Heart left ventricle (tissue), 13 donors: Measurements from ENCODE around the gene PEAK3.
A peak's percentile ranks its signal among the peaks of the same experiment; 100 is the strongest.

Source experiments
- POLR2A ChIP-seq, 2 donors: fragments of 450-650 bp; IDR thresholded peaks; one replicate each; pipeline ENCODE4 v1.6.1; 2017; ENCODE audit warnings: antibody characterized with exemption in 2 of 2, mild to moderate bottlenecking in 2 of 2, moderate library complexity in 2 of 2
- TF ChIP-seq, protein P1 (sequence below), 12 donors: fragments of 200-600 bp; sonication (generic) in 4 of 12; IDR thresholded peaks; one replicate each; pipeline versions ENCODE4 v1.5.0 to v1.8.0; 2018 to 2022; ENCODE audit warnings: antibody characterized with exemption in 12 of 12, mild to moderate bottlenecking in 5 of 12
- donor health status: ischemic (EF 13 %, LVEDD 7.1; RV severe dilation, severe dysfunction).
- donor health status: DM: no; HTN: yes; CAD: no.
- donor health status: DM: no; HTN: no; CAD: no.
- donor health status: ischemic (EF 25% LVEDD 6.9; RV normal size, moderate dysfunction).
- donor health status: ischemic (EF 25% LVEDD 5.7; RV mildly dilated, moderate dysfunction).
- donor health status: ischemic (EF 35%, LVEDD 5.7; RV mildly dilated, moderate dysfunction).
- donor health status: nonischemic (EF 11% LVEDD 7.7; RV severe dilation, severe dysfunction).
- donor health status: DM: yes; HTN: yes; CAD: no.
- donor health status: PGD.
- donor health status: ischemic (EF 29% LVEDD 5.4; RV normal size, mild dysfunction).
- donor health status: nonischemic (EF 23%, LVEDD 6.1; RV moderate dilation, normal function).

DNA sequence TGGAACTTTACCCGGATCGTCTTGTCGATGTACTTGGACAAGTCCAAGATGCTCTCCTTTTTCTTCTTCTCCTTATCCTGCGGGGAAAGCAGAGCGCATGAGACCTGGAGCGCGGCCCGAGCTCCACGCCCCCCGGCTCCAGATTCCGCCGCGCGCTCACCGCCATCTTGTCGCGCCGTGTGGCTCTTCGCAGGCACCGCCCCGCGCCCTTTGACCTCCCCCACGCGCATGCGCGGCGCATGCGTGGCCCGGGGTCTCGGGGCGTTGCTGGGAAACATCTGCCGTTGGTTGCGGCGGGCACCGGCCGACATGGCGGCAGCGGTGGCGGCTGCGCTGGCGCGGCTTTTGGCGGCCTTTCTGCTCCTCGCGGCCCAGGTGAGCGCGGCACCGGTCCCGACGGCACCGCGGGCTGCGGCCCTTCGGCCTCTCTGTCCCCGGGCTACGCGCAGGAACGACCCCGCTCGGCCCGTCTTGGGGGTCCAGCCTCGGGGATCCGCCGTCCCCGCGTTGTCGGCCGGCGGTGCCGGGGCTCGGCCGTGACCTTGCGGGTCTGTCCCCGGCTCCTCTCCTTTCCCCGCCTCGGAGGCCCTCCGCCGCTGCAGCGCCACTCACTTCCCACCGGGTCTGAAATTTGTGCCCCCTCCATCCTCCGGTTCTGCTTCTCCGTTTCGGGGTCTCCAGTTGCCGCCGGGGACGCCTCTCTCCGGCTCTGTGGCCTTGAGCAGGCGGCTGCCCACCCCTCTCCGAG is 46.6 kb upstream of the PEAK3 start, which contains the start of the genes LSM7 and SPPL2B:
- TF ChIP-seq POLR2A (IDR thresholded peaks at IDR 0.05): peak in 1 of 2 donors; percentile 89
- TF ChIP-seq, protein P1, sequence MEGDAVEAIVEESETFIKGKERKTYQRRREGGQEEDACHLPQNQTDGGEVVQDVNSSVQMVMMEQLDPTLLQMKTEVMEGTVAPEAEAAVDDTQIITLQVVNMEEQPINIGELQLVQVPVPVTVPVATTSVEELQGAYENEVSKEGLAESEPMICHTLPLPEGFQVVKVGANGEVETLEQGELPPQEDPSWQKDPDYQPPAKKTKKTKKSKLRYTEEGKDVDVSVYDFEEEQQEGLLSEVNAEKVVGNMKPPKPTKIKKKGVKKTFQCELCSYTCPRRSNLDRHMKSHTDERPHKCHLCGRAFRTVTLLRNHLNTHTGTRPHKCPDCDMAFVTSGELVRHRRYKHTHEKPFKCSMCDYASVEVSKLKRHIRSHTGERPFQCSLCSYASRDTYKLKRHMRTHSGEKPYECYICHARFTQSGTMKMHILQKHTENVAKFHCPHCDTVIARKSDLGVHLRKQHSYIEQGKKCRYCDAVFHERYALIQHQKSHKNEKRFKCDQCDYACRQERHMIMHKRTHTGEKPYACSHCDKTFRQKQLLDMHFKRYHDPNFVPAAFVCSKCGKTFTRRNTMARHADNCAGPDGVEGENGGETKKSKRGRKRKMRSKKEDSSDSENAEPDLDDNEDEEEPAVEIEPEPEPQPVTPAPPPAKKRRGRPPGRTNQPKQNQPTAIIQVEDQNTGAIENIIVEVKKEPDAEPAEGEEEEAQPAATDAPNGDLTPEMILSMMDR (IDR thresholded peaks at IDR 0.05): no peak
